ENCODE measurements around the gene FBXW11. TPM values are rescaled to one million over a fixed set of nuclear protein-coding genes. Genes with fewer than 3 reads are reported as not detected.

Gene FBXW11
- total RNA-seq, 1 donor from 2014 or later: 61.4 TPM

- DNase-seq (ENCODE audit: extremely low spot score, unreplicated experiment): no peak
- peaks cover 23% of the 10 kb centered on the region for H3K4me1 Mint-ChIP-seq (ENCODE audit: unreplicated experiment)
- no peaks in the 10 kb centered on the region for H3K9me3 Mint-ChIP-seq (ENCODE audit: unreplicated experiment)
- H3K27me3 Mint-ChIP-seq (ENCODE audit: unreplicated experiment): no peaks in the 10 kb centered on the region
- H3K27ac Mint-ChIP-seq (ENCODE audit: unreplicated experiment): no peak overlapping the region
- H3K4me3 Mint-ChIP-seq (ENCODE audit: unreplicated experiment): no peak overlapping the region
- no peak for TF ChIP-seq CTCF (IDR thresholded peaks at IDR 0.05)
- H3K36me3 Mint-ChIP-seq (ENCODE audit: unreplicated experiment): peaks cover 15% of the 10 kb centered on the region
These were observed 17.2 kb downstream of the FBXW11 start for GRCh38 chr5:171989276-171989675.

DNA sequence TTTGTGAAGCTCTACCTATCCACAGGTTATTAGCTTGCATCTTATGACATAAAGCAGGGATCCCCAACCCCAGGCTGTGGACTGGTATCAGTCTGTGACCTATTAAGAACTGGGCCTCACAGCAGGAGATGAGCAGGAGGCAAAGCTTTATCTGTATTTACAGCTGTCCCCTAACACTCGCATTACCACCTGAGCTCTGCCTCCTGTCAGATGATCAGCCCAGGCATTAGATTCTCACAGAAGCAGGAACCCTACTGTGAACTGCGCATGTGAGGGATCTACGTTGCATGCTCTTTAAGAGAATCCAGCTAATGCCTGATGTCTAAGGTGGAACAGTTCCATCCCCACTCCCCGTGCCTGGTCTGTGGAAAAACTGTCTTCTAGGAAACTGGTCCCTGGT, 19.7 kb downstream of the FBXW11 start:
- H3K27ac Mint-ChIP-seq (ENCODE audit: unreplicated experiment): no peak overlapping the region
- no peak for TF ChIP-seq CTCF (IDR thresholded peaks at IDR 0.05)
- peaks cover 23% of the 10 kb centered on the region for H3K4me1 Mint-ChIP-seq (ENCODE audit: unreplicated experiment)
- H3K4me3 Mint-ChIP-seq (ENCODE audit: unreplicated experiment): no peak overlapping the region
- no peaks in the 10 kb centered on the region for H3K27me3 Mint-ChIP-seq (ENCODE audit: unreplicated experiment)
- no peaks in the 10 kb centered on the region for H3K9me3 Mint-ChIP-seq (ENCODE audit: unreplicated experiment)
- DNase-seq (ENCODE audit: extremely low spot score, unreplicated experiment): no peak
- peaks cover 8% of the 10 kb centered on the region for H3K36me3 Mint-ChIP-seq (ENCODE audit: unreplicated experiment)

DNA sequence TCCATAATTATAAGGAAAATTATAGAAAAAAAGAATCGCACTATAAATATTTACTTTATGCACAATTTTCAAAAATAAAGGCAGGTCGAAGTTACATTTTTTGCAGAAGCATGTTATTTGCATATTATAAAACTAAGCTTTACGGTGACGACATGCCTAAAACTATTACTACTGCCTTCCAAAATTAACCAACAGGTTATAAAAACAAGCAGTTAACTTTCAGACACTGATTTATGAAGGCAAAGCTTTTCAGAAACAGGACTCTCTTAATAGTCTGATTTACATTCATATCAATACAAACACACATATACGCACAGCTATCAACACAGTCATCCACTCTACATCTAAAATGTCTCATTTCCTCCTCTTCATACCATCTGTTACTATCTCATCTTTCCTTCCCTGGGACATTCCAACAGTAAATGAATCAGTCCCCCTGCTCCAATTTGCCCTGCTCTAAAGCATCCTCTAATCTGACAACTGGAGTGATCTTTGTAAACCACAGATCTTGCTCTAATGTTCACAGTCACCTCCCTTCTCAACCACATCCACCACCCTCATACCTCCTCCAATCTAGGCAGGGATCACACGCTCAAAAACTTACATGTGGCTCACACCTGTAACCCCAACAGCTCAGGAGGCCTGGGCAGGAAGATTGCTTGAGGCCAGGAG, 21.6 kb downstream of the FBXW11 start:
- Mint-ChIP-seq H3K27me3 (ENCODE audit: unreplicated experiment) (no peaks in the 10 kb centered on the region), H3K27ac (ENCODE audit: unreplicated experiment) (peak overlapping the region; percentile 20), H3K4me1 (ENCODE audit: unreplicated experiment) (peaks cover 16% of the 10 kb centered on the region), H3K36me3 (ENCODE audit: unreplicated experiment) (peaks cover 8% of the 10 kb centered on the region), H3K4me3 (ENCODE audit: unreplicated experiment) (no peak overlapping the region), H3K9me3 (ENCODE audit: unreplicated experiment) (no peaks in the 10 kb centered on the region)
- no peak for TF ChIP-seq CTCF (IDR thresholded peaks at IDR 0.05)
- no peak for DNase-seq (ENCODE audit: extremely low spot score, unreplicated experiment)

DNA sequence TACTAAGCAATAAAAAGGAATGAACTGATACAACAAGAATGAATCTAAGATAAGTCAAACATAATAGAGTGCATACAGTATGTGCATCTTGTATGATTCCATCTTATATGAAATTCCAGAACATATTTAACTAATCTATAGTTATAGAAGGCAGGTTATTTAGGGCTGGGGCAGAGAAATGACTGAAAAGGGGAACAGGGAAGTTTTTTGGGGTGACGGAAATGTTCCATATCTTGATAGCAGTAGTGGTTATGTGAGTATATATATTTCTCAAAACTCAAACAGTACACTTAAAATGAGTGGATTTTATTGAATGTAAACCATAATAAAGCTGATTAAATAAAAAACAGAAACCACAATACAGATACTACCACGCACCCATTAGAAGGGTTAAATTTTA, 24.6 kb downstream of the FBXW11 start:
- H3K4me3 Mint-ChIP-seq (ENCODE audit: unreplicated experiment): no peak overlapping the region
- TF ChIP-seq CTCF (IDR thresholded peaks at IDR 0.05): no peak

DNA sequence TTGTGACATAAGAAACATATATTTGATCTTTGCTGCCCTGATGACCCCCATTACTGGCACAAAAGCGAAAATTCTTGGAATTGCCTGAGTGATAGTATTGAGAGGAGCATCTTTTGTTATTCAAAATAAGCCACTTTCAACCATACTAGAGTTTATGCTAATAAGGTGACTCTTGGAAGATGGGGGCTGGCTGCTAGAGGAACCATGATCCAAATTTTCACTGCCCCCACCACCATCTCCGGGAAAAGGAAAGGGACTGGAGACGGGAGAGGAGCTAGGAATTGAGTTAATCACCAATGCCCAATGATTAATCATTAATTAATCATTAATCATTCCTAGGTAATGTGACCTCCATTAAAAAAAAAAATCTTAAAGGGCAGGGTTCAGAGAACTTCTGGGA, 25.6 kb downstream of the FBXW11 start:
- no peak for TF ChIP-seq CTCF (IDR thresholded peaks at IDR 0.05)
- H3K36me3 Mint-ChIP-seq (ENCODE audit: unreplicated experiment): peaks cover 19% of the 10 kb centered on the region
- H3K9me3 Mint-ChIP-seq (ENCODE audit: unreplicated experiment): peaks cover 12% of the 10 kb centered on the region
- H3K27me3 Mint-ChIP-seq (ENCODE audit: unreplicated experiment): no peaks in the 10 kb centered on the region
- peaks cover 29% of the 10 kb centered on the region for H3K4me1 Mint-ChIP-seq (ENCODE audit: unreplicated experiment)
- DNase-seq (ENCODE audit: extremely low spot score, unreplicated experiment): no peak
- H3K27ac Mint-ChIP-seq (ENCODE audit: unreplicated experiment): no peak overlapping the region
- no peak overlapping the region for H3K4me3 Mint-ChIP-seq (ENCODE audit: unreplicated experiment)

More for the DNA sequence above, 24.6 kb downstream of the FBXW11 start:
- Mint-ChIP-seq H3K27me3 (ENCODE audit: unreplicated experiment) (no peaks in the 10 kb centered on the region), H3K9me3 (ENCODE audit: unreplicated experiment) (peaks cover 12% of the 10 kb centered on the region), H3K27ac (ENCODE audit: unreplicated experiment) (no peak overlapping the region), H3K4me1 (ENCODE audit: unreplicated experiment) (peaks cover 18% of the 10 kb centered on the region), H3K36me3 (ENCODE audit: unreplicated experiment) (peaks cover 22% of the 10 kb centered on the region)
- no peak for DNase-seq (ENCODE audit: extremely low spot score, unreplicated experiment)
